Hematopoietic multipotent progenitor cell treated with erythropoietin and hydrocortisone succinate and interleukin-3 and kit ligand, for 8 days (in vitro differentiated cells): ENCODE measurements around the gene TMEM72.

Experiments used
- DNase-seq: peaks from one replicate; pipeline ENCODE4 v3.0.0-alpha.2; 2015

TMEM72 gene

DNA sequence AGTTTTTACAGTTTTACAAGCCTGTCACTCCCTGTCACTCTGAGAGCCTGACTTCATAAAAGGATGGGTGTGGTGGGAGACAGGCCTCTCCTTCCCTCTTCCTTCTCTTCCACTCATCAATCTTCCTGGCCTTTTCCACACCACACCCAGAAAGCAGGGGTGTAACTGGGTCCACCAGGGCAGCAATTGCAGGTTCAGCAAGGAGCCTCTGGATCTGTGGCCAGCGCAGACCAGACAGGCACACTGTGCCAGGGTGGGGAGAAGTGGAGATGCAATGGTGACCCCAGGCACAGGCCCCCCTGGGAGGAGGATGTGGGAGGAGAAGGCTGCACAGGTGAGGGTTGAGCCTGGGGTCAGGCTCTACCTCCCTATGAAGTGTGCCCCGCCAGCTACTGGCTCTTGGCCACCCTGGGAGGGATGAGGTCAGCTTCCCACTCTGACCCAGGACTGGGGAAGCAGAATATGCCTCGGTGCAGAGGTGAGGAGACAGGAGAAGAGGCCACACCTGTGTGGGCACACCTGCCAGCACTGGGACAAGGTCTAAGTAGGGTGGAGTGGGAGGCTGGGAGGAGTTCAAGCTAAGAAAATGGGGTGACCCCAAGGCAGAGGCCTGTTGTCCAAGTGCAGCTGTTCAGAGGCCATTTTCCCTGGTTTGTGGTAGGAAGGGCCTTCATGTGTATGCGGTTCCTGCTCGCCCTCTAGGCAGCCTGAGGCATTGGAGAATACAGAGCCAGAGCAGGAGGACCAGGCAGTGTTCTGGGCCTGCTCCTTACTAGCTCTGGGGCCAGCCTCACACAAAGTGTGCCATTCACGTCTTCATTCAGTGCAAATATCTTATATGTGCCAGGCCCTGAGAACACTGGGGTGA is 20.2 kb upstream of the TMEM72 start:
- no peak for DNase-seq

DNA sequence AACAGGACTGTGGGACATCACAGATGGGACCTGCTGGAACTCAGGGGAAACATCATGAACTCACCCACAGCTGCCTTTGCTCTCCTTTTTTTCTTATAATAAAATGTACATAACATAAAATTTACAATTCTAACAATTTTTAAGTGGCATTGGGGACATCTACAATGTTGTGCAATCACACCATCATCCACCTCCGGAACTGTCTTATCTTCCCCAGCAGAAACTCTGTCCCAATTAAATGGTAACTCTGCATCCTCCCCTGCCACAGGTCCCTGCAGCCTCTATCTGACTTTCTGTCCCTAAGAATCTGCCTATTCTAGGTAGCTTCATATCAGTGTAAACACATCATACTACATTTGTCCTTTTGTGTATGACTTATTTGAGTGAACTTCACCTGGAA is 19.4 kb upstream of the TMEM72 start:
- no peak for DNase-seq

DNA sequence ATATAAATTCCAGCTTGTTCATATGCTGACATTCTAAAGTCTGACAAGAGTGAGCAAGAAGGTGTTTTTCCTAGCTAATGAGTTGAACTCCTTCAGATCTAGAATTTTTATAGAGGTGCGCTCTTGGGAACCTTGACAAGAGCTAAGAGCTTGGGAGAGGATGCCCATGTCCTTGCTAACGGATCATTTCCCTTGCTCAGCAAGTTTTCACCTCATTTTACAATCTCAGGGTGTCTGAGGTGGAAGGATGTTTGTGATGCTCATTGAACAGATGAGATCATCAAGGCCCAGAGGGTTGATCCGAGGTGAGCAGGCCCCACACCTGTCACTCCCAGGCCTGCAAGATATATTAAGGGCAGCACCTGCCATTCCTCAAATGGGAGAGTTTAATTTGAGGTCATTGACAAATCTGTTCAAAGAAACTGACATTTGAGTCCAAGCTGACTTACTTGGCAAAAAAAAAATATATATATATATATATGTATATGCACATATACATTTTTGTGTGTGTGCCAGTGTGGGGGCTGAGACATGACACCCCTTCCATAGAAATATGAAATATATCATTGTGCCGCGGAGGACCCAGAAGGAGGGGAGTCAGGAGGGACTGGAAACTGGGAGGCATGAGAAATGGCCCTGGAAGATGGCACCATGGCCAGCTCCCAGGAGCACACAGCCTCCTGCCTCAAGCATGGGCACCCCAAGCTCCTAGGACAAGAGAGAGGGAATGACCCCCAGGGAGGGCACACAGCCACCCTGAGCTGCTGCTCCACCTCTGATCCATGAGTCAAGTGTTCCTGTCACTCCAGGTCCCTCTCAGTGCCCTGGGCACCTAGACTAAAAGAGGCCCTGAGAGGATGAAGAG is 17.3 kb upstream of the TMEM72 start:
- no peak for DNase-seq

DNA sequence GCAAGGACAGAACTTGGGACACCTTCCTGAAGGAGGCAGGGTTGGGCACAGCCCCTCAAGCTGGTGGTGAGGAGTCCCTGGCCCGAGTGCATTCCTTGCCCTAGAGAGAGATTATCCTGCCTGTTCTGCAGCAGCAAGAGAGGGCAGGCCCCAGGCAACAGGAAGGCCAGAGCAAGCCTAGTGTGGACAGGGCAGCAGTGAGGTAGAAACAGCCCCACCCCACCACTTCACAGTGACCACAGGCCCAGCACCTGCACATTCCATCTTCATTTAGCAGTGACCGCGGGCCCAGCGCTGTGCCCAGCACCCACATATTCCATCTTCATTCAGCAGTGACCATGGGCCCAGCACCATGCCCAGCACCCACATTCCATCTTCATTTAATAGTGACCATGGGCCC is 16.4 kb upstream of the TMEM72 start:
- DNase-seq: no peak

DNA sequence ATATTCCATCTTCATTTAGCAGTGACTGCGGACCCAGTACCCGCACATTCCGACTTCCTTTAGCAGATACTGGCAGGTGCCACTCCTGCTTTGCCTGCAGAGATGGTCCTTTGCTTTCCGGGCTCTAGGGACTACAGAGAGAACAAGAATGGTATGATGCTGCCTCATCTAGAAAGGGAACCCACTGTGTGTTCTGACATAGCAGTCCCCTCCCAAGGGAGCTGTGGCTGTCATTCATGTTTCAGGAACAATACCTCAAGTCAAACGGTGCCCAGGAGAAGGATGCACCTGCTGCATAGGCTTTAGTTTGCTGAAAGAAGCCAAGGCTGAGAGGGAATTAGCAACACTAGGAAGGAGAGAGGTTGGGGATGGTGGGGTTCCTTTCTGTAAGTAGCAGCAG is 15.9 kb upstream of the TMEM72 start:
- no peak for DNase-seq

DNA sequence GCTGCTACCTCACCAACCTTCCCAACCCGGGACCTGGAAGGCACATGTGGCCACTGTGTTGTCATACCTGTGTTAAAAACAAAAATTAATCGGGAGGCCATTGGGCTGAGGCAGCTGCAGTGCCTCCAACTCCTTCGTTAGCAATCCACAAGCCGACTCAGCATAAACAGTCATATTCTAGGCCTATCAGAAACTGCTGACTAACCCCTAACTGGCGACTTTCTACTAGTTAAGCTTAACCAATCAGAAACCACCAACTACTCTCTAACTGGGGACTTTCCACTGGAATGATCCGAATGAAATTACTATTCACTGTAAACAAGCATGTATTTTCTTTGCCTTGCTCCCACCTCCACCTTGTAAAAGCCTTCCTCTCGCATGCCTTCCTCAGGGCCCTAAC is 14.1 kb upstream of the TMEM72 start:
- DNase-seq: no peak

DNA sequence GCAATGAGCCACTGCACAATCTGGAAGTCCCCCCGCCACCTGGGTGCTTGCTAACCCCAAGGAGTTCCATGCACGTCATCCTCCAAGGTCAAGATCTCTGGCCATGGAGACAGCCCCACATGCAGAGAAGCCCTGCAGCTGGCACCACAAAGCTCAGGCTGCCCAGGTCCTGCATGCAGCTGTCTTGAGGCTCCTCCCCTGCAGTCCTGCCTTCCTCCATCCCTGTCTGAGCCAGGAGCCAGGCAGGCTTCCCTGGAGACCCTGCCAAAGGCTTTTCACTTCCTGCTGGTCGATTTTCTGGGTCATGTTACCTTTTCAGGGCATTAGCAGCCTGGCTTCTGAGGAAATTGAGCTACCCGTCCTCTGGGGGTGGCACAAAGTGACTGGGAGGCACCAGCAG is 12.5 kb upstream of the TMEM72 start:
- no peak for DNase-seq

DNA sequence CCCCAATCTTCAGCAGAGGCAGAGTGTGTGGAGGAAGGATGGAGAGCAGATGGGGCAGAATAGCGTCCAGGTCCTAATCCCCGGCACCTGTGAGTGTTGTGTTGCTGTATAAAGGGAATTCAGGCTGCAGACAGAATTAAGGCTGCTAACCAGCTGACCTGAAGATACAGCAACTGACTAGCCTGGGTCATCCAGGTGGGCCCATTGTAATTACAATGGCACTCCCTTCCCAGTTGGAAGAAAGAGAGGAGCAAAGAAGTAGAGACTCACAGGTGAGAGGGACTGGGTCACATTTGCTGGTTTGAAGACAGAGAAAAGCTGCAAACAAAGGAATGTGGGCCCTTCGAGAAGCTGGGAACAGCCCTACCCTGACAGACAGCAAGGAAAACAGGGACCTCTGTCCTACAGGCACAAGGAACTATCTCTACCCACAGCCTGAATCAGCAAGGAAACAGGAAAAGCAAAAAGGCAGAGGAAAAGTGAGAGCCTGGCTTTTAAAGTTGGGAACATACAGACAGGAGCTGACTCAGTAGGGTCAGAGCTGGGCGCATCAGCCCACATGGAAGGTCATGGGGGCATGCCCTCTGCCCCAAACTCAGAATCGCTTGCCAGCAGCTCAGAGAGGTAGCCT is 11.6 kb upstream of the TMEM72 start:
- DNase-seq: no peak

DNA sequence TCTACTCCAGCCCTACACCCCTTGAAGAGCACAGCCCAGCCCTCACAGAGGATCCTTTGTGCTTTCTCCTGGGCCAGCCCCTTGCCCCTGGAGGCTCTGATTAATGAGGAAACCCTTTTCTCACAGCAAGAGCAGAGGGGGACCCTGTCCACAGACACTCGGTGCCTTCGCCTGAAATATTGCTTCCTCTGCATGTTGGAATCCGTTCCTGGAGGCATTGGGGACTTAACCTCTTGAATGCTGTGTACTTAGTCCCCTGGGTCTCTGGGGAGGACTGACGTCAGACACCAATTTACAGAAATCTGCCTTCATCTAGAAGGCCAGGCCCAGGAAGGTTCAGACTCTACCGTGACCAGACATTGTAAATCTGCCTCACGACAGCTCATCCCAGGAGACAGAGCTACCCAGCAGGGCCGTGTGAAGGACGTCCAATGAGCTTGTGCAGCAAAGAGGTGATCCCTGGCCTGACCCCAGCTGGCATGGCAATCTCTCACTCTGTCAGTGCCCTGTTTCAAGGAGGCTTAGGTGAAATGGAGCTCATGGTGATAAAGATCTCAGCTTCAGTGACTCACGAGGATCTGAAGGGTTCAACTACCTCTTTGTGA is 8.1 kb upstream of the TMEM72 start:
- DNase-seq: no peak

DNA sequence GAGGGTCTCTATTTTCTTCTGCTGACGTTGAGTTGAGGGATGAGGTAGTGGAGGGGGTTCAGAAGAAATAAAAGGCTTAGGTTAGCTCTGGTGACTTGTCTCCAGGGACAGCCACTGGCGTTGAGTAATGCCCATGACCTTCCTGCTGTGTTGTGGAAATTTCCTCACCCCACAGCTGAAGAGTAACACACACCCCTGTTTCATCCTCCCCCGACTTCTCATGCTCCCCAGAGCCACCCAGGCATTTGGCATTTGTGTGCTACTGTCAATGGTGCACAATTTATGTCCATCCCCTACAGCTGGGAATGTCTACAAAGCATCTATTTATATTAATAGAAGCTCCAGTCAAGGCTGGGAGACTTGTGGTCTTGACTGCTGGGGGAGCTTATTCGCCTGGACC is 4.7 kb upstream of the TMEM72 start:
- no peak for DNase-seq

DNA sequence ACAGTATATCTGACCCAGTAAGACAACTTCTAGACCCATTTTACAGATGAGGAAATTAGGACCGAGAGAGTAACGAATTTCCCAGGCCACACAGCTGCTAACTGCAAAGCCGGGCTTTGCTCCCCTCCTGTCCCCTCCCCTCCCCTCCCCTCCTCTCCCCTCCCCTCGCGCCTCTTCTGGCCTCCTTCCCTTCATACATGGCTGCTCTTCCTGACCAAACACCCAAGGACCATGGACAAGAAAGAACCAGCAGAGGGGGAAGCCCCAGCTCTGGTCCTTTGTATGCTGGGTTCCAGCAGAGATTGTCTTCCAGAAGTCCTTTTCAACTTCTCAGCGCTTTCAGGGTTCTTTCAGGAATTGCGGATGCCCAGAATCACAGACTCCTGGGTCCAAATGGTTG is 3.6 kb upstream of the TMEM72 start:
- no peak for DNase-seq

DNA sequence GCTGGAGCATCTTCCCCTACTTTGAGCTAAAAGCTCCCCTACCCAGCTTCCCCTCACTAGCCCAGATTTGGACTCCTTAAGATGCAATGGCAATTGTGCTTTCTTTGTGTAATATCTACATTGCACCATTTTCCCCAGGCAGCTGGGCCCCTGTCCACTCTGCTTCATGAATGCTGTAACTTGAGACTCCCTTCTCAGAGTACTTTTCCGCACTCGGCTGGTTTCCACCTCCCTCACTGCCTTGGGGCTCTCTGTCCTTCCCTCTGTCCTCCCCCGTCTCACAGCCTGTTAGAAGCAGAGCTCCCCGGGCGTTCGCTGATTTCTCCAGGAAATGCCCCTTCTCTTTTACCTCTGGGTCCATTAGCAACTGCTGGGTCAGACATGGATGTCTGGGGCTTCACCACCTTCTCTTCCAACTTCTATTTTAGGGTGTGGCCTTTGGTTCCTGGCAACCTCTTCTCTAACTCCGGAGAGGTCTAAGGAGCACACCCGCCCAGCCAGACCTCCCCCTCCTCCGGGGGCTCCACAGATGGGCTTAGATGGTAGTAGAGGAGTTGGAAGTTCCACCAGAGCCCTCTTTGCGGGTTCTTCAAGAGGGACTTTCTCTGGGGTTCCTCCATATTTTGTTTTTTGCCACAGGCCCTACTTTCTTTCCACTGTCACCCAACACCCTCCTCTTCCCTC is 2.9 kb upstream of the TMEM72 start:
- DNase-seq: no peak

DNA sequence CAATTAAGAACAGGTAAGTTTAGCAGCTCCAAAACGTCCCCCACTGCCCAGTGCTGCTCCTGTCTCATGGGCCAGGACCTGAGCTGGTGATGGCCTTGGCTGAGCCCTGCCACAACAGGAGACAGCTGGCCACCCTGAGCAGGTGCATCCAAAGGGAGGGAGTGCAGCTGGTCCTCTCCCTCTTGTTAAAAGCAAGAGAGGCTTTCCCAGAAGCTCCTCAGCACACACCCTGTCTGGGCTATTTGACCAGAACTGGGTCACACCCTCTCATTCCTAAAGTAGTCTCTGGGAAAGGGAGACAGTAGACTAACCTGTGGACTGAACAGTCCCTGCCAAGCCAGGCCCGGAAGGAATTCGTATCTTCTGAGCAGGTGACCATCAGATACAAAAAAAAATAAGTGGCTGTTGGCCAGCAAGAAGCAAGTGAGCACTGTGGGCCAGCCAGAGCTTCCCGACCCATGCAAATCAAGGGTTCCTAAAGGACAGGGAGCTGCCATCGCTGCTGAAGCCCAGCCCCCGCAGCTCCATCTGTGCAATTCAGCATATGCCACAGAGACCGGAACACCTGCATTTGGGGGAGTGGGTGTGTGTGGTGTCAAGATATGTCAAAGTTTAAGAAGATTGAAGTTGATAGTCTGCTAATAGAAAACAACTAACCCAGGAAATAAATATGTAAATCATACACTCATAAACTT is 2.1 kb upstream of the TMEM72 start:
- no peak for DNase-seq

DNA sequence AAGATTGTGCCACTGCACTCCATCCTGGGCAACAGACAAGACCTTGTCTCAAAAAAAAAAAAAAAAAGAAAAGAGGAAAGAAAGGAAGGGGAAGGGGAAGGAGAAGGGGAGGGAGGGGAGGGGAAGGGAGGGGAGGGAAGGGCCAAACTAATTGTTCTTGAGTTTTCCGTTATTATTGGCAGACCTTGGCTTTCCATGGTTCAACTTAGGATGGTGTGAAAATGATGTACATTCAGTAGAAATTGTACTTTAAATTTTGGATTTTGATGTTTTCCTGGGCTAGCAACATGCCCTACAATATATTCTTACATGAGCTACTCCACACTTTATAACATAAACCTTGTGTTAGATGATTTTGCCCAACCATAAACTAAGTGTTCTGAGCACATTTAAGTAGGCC is 1.2 kb upstream of the TMEM72 start:
- no peak for DNase-seq

DNA sequence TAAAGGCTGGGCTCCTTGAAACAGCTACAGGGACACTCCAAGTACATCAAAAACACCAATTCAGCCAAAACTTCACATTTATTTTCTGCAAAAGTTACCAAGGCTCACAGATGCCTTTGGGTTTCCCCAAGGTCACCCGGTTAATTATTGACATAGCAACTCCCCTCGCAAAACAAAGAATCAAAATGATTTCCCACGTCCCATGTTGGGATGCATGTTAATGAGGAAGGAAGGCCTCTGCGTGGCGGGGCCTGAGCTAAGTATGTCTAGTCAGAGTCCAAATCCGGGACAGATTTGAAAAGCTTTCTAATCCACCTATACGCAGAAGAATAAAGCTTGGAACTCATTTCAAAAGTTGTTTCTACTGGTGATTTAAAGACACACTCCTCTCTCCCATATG is 535 bp upstream of the TMEM72 start:
- no peak for DNase-seq

DNA sequence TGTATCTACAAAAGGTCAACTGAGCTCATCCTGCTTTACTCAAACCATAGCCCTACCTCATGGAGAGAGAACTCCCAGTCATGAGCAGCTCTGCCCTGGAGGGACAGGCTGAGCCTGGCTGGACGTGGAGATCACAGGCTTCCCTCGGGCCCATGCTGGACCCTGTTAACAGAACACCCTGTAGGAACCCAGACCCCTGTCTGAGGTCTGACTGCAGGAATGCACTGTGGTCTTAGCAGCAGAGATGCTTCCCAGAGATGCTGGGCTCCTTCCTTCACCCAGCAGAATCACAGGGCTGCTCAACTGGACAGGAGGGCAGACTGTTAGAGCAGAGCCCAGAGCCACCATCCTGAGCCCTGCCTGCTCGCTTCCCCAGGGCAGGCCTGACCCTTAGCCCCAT is 814 bp downstream of the TMEM72 start:
- no peak for DNase-seq

DNA sequence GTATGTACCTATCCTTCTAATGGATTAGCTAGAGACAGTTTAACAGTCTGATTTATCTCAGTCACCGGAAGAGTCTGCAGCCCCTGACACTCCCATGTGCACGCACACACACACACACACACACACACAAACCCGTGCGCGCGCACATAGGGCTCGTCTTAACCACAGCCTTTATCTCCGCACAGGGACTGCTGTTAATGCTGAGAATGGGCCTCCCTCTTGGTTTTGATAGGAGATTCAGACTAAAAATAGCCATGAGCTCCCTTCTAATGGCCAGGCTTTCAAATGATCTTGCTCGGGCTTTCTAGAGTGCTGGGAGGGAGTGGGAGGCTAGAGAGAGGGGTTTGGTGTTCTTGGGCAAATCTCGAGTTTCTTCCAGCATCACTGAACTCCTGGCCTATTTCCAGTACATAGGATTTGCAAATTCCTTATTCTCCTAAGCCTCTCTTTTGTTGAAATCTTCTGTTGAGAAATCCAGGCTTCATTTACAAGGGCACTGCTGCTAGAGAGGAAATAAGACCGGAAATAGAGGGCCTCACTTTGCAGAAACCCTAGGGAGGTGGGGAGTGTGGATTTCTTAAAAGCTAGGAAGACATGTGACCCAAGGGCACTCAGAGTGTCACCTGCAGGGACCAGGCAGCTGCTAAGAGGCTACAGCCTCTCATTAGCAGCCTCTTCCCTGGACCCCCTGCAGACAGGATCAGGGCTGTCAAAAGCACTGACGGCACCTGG is 2.4 kb downstream of the TMEM72 start:
- peak; percentile 96 for DNase-seq

DNA sequence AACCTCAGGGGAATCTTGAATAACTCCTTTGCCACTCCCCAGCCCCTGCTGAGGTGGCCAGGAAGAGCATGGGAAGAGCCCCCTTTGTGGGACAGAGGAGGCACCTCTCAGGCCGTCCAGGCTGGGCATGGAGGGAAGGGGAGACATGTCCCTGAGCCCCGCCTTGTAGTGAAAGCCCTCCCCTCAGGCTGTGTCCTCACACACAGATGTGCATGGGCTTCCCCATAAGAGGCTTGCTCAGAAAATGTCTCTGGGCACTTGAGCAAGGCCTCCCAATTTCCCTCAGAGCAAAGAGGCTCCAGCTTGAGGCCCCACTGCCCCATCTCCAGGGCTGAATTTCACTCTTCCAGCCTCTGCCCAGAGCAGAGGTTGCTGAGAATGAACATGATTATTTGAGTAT is 3.8 kb downstream of the TMEM72 start:
- no peak for DNase-seq

DNA sequence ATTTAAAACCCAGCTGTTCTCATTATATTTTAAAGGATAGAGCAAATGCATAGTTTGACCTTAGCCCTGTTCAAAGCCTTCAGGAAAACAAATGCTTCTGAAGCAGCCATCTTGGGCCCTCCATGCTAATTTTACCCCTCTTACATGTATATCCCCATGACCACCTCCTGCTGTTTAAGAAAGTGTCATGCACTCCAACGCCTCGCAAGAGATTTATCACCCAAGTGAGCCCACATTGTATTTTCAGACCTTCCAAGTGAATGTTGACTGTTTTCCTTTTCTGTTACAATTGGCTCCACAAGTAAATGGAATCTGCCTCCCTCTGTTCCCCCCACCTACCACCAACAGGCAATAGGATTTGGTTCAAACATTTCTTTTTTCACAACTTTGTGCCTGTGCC is 5.3 kb downstream of the TMEM72 start:
- no peak for DNase-seq

DNA sequence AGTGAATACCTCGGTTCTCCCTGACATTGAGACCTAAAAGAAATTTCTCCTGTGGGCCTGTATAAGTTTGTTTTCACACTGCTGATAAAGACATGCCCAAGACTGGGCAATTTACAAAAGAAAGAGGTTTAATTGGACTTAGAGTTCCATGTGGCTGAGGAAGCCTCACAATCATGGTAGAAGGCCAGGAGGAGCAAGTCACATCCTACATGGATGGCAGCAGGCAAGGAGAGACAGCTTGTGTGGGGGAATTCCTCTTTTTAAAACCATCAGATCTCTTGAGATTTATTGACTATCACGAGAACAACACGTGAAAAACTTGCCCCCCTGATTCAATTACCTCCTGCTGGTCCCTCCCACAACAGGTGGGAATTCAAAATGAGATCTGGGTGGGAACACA is 6.7 kb downstream of the TMEM72 start:
- no peak for DNase-seq

DNA sequence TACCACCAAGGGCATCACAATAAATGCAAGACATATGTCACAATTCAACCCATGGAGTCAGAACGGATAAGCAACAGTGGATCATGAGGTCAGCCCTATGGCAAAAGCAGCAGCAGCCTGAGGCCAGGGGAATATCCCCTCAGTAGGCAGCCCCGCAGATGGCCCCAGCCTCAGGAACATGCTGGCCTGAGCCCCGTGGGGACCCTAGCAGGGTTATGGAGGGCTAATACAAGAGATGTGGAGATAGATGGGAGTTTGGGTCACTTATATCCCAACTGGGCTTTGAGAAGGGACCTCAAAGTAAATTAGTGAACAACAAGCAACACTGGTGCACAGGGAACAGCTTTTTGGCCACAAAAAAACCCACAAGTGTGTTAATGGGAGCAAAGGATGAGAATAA is 9.1 kb downstream of the TMEM72 start:
- no peak for DNase-seq
